HG03060 (cell line): ENCODE results near the gene DGAT2L6.
"Not testable (repeated sequence)": the region's sequence is repeated elsewhere in the genome, so short reads cannot be mapped to it uniquely, and the experiment has no call there.

Experiments
- ATAC-seq: cut with Tn5 transposase; IDR thresholded peaks from one replicate; pipeline ENCODE4 v1.9.1; 2021; ENCODE audit warnings: low read depth, moderate number of reproducible peaks; ENCODE audit not compliant: unreplicated experiment

The DGAT2L6 gene

GRCh38 chrX:70196961-70197720 is 19.9 kb downstream of the DGAT2L6 start:
- no peak for ATAC-seq

- ATAC-seq, result no peak
Observed at GRCh38 chrX:70201732-70202131, 24.4 kb downstream of the DGAT2L6 start.

GRCh38 chrX:70208479-70208878 is 31.2 kb downstream of the DGAT2L6 start:
- no peak for ATAC-seq

GRCh38 chrX:70209570-70209969 is 32.3 kb downstream of the DGAT2L6 start:
- not testable (repeated sequence) for ATAC-seq

- no peak for ATAC-seq
Observed at GRCh38 chrX:70219938-70220764, 42.9 kb downstream of the DGAT2L6 start.

GRCh38 chrX:70226048-70226447 is 48.8 kb downstream of the DGAT2L6 start:
- ATAC-seq, result no peak

GRCh38 chrX:70226687-70227086 is 49.4 kb downstream of the DGAT2L6 start:
- ATAC-seq, result no peak

- ATAC-seq, result no peak
Observed at GRCh38 chrX:70231666-70232065, 54.4 kb downstream of the DGAT2L6 start.

DNA sequence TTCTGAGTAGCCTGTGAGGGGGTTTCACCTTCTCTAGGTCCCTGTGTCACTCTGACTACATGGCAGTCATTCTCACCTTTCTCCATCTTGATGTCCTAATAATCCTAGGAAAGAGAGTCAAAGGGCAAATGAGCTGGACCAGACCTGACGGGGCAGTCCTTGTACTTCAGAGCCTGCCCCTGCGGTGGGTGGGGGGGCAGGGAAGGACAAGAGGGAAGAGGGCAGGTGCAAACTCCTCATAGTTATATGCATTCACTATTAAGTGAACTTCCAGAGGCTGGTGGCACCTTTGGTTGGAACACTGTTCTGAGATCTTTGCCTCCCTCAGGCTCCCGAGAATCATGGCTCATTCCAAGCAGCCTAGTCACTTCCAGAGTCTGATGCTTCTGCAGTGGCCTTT is 57.1 kb downstream of the DGAT2L6 start, which contains the start of gene AWAT1:
AWAT1 (plus strand) TSS at position 301 of the 400 bp plus-strand sequence; CDS start at position 342, 41 bp downstream.
- ATAC-seq, result no peak

- ATAC-seq, result no peak
Observed at GRCh38 chrX:70240751-70241150, 63.5 kb downstream of the DGAT2L6 start.

GRCh38 chrX:70241501-70241900 is 64.2 kb downstream of the DGAT2L6 start:
- ATAC-seq, result no peak

- ATAC-seq, result not testable (repeated sequence)
Observed at GRCh38 chrX:70243601-70244000, 66.3 kb downstream of the DGAT2L6 start.

DNA sequence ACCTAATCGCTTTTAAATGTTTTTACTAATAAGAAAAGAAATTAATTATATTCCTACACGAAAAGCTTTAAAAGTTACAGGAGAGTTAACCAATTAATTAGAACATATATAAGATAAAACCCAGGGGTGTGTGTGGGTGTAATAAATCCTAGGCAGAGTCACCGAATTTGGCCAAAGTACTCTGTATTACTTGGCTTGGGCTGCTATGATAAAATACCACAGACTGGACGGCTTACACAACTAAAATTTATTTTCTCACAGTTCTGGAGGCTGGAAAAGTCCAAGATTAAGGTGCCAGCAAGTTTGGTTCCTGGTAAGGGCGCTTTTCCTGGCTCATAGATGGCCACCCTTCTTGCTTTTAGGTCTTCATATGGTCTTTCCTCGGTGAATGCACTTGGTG is 67.6 kb downstream of the DGAT2L6 start:
- no peak for ATAC-seq

DNA sequence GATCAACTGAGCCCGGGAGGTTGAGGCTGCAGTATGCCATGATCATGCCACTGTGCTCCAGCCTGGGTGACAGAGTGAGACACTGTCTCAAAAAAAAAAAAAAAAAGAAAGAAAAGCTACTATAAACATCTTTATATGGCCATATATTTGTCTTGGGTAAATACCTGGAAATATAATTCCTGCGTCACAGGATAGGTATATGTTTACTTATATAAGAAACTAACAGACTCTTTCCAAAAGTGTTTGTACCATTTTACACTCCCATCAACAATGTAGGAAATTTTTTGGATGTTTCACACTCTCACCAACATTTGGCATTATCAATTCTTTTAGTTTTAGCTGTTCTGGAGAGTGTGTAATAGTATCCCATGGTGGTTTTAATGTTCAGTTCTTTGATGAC is 70.0 kb downstream of the DGAT2L6 start:
- no peak for ATAC-seq

DNA sequence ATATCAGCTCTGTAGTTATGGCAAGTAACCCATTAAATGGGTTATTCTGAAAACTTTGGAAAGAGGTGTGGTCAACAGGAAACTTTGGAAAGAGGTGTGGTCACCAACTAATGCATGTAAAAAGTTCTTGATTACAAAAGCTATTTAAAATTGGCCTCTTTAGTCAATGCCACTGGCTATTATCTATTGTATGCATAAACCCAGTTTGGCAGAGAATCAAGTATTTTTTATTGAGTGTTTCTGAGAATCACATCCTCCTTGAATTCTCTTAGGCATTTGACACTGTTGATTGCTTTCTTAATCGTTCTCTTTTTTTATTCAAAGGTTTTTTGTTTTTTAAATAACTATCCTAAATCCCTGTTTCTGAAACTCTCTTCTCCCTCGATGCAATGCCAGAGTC is 75.2 kb downstream of the DGAT2L6 start:
- no peak for ATAC-seq

GRCh38 chrX:70253377-70254062 is 76.2 kb downstream of the DGAT2L6 start:
- ATAC-seq, result no peak

GRCh38 chrX:70254063-70254400 is 76.7 kb downstream of the DGAT2L6 start:
- no peak for ATAC-seq

DNA sequence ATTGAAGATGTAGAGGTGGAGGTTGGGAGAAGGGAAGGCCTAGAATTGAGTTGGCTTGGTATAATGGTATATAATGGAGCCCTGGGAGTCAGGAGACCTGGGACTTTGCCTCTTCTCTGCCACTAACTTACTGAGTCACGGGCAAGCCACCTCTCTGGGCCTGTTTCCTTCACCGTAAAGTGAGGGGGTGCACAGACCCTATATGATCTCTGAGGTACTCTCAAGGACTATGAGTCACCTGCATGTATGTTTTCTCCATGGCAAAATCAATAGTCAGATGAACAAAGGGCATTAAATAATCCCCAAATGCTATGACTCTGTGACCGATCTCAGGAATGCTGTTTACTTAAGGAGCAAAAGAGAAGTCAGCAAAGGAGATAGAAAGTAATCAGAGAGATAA is 77.6 kb downstream of the DGAT2L6 start:
- ATAC-seq, result no peak
